Glomerular visceral epithelial cell (primary cell): ENCODE results near the gene SLC25A2.
A peak's percentile ranks its signal among the peaks of the same experiment; 100 is the strongest.
"Not testable (repeated sequence)": the region's sequence is repeated elsewhere in the genome, so short reads cannot be mapped to it uniquely, and the experiment has no call there.

Experiments used
- DNase-seq: peaks from one replicate; pipeline ENCODE4 v3.0.0-alpha.2; 2016; ENCODE audit errors: extremely low spot score

The SLC25A2 gene

DNA sequence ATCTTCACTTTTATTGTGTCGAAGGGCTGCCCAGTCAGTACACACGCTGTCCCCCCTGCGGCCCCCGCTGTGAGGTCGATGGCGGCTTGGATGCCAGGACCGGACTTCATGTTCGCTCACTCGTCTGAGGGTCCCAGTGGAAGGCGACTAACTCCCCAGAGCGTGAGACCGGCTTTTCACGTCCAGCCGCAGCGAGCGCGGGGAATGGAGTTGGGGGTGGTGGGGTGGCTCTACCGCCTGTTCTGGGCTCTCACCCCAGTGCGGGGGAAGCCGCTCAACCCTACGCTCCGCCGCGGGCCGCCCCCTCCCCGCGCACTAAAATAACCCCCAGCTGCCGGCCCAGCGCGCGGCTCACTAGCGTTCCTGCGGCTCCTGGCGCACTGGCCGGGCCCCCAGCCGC, at the start of gene SLC25A2:
Gene SLC25A2 (minus strand): TSS at position 294 of the 400 bp plus-strand sequence. CDS start 184 bp downstream, at position 110.
- DNase-seq, result no peak

DNA sequence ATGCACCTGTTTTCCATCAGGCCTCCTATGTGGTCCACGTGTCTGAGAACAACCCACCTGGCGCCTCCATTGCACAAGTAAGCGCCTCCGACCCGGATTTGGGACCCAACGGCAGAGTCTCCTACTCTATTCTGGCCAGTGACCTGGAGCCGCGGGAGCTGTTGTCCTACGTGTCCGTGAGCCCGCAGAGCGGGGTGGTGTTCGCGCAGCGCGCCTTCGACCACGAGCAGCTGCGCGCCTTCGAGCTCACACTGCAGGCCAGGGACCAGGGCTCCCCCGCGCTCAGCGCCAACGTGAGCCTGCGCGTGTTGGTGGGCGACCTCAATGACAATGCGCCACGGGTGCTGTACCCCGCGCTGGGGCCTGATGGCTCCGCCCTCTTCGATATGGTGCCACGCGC, 47.7 kb upstream of the SLC25A2 start:
- DNase-seq, result no peak

DNA sequence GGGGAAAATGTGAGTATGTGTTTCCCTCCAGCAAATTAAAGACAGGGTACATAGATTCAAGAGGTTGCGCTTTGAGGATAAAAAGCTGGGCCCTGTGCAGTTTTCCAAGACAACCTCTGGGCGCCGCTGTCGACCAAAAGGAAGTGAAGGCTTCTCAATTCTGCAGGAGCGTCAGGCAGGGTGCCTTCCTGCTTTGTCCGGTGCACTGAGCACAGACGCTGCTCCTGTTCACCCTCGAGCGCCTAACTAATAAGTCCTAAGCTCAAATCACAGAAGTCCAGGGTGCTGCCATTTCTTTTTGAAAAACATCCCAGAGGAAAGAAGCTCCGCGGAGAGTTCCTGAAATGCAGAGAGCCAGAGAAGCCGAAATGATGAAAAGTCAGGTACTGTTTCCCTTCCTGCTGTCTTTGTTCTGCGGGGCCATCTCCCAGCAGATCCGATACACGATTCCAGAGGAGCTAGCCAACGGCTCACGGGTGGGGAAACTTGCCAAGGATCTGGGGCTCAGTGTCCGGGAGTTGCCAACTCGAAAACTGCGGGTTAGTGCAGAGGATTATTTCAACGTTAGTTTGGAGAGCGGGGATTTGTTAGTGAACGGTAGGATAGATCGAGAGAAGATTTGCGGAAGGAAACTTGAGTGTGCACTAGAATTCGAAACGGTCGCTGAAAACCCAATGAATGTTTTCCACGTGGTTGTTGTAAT, 46.2 kb upstream of the SLC25A2 start, which contains the start of gene PCDHGB1:
Gene PCDHGB1 (plus strand): TSS at position 183 of the 703 bp plus-strand sequence. CDS start 162 bp downstream, at position 345.
- DNase-seq, result peak; percentile 59

DNA sequence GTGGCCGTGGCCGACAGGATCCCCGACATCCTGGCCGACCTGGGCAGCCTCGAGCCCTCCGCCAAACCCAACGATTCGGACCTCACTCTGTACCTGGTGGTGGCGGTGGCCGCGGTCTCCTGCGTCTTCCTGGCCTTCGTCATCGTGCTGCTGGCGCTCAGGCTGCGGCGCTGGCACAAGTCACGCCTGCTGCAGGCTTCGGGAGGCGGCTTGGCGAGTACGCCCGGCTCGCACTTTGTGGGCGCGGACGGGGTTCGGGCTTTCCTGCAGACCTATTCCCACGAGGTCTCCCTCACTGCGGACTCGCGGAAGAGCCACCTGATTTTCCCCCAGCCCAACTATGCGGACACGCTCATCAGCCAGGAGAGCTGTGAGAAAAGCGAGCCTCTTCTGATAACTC, 42.2 kb upstream of the SLC25A2 start:
- DNase-seq, result not testable (repeated sequence)

DNA sequence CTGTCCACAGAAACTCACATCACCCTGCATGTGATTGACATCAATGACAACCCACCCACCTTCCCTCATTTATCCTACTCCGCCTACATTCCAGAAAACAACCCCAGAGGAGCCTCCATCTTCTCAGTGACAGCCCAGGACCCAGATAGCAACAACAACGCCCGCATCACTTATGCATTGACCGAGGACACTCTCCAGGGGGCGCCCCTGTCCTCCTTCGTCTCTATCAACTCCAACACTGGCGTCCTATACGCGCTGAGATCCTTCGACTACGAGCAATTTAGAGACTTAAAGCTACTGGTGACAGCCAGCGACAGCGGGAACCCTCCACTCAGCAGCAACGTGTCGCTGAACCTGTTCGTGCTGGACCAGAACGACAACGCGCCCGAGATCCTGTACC, 41.5 kb upstream of the SLC25A2 start:
- no peak for DNase-seq

DNA sequence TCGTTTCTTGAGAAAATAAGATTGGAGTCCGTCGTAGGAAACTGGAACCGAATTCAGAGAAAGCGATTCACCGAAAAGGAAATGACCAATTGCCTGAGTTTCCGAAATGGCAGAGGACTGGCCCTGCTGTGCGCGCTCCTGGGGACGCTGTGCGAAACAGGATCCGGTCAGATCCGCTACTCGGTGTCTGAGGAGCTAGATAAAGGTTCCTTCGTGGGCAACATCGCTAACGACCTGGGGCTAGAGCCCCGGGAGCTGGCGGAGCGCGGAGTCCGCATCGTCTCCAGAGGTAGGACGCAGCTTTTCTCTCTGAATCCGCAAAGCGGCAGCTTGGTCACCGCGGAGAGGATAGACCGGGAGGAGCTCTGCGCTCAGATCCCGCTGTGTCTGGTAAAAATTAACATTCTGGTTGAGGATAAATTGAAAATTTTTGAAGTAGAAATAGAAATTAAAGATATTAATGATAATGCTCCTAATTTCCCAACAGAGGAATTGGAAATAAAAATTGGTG, 40.2 kb upstream of the SLC25A2 start:
- no peak for DNase-seq

DNA sequence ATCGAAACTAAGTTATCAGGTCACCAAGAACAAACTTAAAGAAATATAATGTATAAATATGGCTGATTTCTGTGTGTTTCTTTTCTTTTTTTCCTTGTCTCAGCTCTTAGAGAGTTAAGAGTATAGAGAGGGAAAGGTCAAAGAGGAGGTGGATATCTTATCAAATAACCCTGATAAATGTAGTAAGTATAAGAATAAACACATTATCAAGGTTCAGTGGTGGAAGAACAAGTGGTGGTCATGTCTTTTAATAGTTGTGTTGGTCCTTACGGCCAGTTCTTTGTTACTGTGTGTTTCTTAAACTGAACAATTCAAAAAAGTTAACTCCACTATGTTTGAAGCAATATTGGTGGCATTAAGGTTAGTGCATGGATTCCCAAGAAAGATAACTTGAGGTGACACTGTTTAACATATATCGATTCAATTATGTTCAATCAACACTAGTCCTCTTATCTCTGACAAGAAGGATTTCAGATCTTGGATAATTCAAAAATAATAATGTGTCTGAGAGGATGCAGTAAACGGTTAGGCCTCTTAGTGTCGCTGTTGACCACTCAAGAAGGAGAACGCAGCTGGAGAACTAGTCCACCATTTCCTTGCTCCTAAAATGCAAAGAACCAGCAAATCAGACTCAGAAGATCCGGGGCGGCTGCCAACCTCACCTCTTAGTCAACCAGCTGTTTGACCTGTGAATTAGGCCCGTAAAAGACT, 39.5 kb upstream of the SLC25A2 start, which contains the start of gene PCDHGA3:
Gene PCDHGA3 (plus strand): TSS at position 588 of the 711 bp plus-strand sequence. CDS start 205 bp downstream, outside the sequence.
- DNase-seq, result peak; percentile 61

DNA sequence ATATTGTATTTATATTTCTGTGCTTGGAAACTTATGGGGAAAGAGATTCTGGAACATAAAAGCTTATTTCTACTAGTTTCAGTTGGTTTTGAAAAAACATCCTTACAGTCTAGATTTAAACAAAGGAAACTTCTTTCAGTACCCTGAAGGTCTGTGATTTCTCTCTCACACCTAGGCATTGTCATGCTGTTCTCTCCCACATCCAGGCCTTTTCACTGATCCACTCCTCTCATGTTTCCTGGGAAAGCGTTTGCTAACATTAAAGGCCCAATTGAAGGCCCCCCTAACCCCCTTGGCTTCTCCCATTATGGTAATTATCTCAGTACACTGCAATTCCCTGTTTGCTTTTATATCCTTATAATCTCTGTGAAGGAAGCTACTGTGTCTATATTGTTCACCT, 38.9 kb upstream of the SLC25A2 start:
- no peak for DNase-seq

DNA sequence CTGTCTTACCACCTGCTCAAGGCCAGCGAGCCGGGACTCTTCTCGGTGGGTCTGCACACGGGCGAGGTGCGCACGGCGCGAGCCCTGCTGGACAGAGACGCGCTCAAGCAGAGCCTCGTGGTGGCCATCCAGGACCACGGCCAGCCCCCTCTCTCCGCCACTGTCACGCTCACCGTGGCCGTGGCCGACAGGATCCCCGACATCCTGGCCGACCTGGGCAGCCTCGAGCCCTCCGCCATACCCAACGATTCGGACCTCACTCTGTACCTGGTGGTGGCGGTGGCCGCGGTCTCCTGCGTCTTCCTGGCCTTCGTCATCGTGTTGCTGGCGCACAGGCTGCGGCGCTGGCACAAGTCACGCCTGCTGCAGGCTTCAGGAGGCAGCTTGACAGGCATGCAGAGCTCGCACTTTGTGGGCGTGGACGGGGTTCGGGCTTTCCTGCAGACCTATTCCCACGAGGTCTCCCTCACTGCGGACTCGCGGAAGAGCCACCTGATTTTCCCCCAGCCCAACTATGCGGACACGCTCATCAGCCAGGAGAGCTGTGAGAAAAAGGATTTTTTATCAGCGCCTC, 37.0 kb upstream of the SLC25A2 start:
- not testable (repeated sequence) for DNase-seq

DNA sequence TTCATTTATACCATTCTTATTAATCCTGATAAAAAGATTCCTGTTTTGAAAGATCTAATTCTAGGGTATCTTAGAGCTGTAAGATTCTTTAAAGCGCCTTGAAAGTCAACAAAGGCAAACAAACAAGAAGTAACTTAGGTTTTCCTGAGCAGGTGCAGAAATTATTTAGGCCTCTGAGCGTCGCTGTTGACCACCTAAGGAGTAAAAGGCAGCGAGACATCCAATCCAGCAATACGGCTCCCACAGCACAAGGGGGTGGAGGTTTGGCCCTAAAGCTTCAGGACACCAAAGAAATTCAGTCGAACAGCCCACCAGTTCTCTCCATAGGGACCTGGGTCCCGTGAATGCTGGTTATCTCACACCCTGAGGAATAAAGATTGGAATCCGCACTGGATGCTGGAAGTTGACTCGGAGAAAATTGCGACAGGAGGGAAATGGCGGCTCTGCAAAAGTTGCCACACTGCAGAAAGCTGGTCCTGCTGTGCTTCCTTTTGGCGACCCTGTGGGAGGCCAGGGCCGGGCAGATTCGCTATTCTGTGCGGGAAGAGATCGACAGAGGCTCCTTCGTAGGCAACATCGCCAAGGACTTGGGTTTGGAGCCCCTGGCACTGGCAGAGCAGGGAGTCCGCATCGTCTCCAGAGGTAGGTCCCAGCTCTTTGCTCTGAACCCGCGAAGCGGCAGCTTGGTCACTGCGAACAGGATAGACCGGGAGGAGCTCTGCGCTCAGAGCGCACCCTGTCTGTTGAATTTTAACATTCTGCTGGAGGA, 34.9 kb upstream of the SLC25A2 start, which contains the start of gene PCDHGA2:
Gene PCDHGA2 (plus strand): TSS at position 223 of the 769 bp plus-strand sequence.
- peak; percentile 28 for DNase-seq

DNA sequence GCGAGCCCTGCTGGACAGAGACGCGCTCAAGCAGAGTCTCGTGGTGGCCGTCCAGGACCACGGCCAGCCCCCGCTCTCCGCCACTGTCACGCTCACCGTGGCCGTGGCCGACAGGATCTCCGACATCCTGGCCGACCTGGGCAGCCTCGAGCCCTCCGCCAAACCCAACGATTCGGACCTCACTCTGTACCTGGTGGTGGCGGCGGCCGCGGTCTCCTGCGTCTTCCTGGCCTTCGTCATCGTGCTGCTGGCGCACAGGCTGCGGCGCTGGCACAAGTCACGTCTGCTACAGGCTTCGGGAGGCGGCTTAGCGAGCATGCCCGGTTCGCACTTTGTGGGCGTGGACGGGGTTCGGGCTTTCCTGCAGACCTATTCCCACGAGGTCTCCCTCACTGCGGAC, 28.7 kb upstream of the SLC25A2 start:
- not testable (repeated sequence) for DNase-seq

DNA sequence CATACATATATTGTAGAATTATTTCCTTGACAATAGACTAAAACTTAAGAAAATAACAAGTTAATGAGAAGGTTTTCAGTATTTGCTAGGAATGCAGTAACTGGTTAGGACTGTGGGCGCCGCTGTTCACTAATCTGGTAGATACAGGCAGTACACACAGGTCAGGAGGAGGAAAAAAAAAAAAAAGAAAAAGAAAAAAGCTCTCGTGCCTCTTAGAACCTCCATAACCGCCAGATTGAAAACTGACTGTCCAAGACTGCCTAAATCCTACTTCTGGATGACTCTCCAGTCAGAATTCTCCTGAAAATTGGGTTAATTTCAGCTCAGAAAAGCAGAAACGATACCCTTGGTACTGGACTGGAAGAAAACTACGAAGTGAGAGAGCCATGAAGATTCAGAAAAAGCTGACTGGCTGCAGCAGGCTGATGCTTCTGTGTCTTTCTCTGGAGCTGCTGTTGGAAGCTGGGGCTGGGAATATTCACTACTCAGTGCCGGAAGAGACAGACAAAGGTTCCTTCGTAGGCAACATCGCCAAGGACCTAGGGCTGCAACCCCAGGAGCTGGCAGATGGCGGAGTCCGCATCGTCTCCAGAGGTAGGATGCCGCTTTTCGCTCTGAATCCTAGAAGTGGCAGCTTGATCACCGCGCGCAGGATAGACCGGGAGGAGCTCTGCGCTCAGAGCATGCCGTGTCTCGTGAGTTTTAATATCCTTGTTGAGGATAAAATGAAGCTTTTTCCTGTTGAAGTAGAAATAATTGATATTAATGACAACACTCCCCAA, 26.6 kb upstream of the SLC25A2 start, which contains the start of gene PCDHGA1:
Gene PCDHGA1 (plus strand): TSS at position 216 of the 782 bp plus-strand sequence.
- peak; percentile 19 for DNase-seq

DNA sequence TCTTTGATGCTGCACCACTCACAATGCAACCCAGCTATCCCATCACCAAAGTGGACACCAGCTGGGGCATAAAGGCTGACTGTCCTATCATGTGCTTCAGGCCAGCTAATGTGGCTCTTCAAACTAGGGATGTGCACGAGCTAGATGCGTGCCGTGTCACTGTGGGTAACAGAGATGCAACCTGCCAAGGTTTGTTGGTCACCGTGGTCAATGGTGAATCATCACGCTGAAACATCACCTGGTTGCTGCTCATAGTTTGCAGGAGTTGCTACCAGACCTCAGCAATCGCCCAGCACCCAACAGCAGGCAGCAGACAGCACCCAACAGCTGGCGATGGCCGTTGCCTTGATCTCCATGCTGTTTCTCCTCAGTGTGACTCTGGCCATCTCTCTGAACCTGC, 24.4 kb upstream of the SLC25A2 start:
- DNase-seq, result peak; percentile 51

DNA sequence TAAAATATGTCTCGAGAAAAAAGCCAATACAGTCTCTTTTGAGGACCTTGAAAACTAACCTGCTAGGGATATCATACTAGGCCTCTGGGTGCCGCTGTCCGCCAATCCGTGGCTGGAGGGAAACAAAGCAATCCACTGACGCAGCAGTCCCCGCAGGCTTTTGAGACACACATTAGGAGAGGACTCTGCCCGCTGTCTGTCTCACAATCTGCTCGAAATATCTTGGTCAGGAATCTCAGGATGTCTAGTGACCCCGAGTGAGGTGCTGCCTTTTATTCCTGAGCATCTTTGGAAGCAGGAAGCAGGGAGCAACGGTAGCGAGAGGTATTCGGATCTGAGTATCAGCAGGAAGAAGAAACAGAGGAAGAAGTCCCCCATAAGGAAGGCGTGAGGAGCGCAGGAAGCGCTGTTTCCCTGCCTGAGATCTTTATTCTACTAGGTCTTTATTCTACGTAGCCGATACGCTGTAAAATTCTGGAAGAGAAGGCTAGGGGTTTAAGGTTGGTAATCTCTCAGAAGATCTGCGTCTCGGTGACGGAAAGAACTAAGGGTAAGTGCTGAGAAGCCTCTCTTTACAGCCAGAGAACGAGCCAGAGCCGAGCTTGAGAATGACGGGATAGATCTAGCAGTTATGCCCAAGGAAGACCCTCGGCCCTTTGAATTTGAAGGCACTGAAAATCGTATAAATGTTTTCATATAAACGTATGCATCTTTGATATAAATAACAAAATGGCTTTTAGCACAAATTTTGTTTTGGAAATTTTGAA, 22.4 kb upstream of the SLC25A2 start:
- DNase-seq, result peak; percentile 40

DNA sequence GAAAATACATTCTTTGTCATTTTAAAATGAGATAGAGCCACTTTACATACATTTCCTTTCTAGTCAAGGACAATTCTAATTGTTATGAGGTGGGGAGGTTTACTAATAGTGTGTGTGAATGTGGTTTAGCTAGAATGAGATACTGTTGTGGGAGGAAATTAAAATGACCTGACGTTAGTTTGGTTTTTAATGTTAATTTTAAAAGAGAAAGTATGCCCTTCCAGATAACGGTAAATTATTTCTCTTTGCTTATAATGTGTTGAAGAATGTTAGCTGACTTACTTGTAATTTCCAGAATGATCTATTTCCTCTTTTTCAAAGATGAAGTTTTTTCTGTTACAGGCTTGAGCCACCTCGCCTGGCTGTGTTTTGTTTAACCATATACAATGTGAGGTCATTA, 18.4 kb upstream of the SLC25A2 start:
- DNase-seq, result no peak

DNA sequence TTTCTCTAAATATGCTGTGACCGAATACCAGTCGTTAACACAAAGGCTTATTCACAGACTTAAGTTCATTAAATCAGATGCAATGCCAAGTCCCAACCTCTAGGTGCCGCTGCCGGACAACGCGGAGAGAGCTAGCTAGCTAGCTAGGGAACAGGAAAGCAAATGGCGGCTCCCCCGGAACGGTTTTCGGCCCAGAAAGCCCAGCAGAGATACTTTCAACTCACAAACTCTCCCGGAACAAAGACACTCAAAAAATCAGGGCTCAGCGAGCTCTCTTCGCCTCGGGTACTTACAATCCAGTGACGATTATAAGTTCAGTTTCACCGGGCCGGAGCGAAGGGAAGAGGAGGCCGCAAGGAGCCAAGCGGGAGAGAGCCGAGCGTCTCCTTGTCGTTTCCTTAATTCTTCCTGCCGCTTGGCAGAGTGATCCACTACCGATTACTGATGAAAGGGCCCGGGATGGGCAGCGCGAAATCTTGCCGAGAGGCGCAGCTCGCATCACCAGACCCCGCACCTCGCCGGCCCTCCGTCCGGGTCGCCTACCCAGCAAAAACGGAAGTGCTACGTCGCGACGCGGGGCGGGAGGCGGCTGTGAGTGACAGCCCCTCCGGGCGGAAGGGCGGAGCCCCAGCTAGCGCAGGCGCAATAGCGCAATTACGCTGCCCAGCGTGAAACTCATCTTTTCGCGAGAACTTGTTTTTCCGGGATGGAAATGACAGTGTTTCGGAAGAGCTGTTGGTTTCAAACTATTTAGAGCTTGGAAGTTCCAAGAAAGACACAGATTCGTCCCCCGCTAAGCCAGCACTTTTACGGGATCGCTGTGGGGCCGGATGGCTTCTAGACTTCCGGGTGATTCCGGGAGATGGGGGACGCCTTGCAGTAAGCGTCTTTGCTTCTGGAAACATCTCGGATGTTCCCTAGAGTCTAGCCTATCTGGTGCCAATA, 16.6 kb upstream of the SLC25A2 start, which contains the start of gene TAF7:
Gene TAF7 (minus strand): TSS at position 560 of the 945 bp plus-strand sequence. CDS start 740 bp downstream, outside the sequence.
- peak; percentile 96 for DNase-seq

DNA sequence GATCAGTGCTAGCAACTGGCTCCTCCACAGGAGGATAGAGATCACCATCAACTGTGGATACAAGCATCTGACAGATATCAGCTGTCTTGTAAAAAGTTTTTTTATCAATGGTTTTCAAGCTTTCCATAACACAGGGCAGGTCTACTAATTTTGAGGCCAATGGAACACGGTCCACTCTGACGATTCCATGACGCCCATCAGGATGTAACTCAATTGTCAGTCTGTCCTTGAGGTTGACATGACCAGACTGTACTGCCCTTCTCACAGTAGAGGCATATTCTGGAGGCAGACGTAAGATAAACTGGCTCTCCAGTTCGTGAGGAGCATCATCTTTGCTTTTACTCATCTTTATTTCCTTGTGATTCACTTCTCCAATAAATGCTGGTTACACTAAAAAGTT, 15.8 kb upstream of the SLC25A2 start:
- no peak for DNase-seq

DNA sequence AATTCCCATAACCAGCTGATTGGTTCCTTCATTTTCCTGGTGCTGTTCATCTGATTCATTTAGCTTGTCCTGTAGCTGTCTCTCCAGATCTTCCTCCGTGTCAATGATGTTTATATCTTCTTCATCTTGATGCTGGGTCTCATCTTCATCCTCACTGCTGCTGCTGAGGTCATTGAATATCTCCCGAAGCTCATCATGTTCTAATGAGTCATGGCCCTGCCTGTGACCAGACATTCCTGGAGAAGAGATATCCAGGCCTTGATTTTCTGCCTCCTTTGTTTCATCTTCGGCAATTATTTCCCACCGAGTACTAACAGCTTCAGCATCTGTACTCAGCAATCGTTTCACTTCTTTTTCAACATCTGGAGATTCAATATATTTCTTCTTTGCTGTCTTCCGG, 15.4 kb upstream of the SLC25A2 start:
- peak; percentile 12 for DNase-seq

DNA sequence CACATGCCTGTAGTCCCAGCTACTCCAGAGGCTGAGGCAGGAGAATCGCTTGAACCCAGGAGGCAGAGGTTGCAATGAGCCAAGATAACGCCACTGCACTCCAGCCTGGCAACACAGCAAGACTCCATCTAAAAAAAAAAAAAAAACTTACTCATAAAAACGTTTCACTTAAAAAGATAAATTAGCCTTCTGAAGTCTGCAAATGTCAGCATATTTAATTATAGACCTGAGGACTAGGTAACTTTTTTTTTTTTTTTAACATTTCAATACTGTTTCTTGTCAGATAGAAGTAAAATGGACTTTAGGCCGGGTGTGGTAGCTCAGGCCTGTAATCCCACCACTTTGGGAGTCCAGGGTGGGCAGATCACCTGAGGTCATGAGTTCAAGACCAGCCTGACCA, 13.1 kb upstream of the SLC25A2 start:
- DNase-seq, result not testable (repeated sequence)
